ENCODE measurements around the gene AMN1.

AMN1 gene

DNA sequence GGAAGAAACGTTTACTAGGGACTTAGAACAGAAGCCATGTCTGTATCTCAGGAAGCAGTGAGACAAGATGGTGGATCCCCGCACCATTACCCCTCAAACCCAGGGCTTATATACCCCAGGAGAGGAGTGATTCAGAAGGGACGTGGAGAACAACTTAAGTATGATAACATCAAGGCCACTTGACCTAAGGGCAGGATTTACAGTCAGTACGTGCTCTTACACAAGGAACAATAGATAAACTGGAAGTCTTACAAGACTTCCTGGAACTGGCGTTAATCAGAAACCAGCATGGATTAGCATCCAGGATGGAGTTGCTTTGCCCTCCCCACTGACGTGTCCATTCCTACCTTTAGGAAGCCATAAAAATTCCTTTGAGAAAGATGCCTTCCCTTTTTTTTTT lies 77.9 kb downstream of the AMN1 start:
- Histone ChIP-seq H3K23ac (ENCODE audit: low read length) (no peak overlapping the region), H3K56ac (ENCODE audit: low read length) (no peak overlapping the region), H4K8ac (ENCODE audit: low read depth, low read length) (no peak overlapping the region), H2BK15ac (replicated peaks; ENCODE audit: low read depth) (no peak overlapping the region), H2BK120ac (ENCODE audit: low read depth, low read length) (no peak overlapping the region), H3K27ac (ENCODE audit: low read depth, low read length) (no peak overlapping the region), H3K4me2 (ENCODE audit: low read length) (no peak overlapping the region), H2BK5ac (ENCODE audit: low read length) (no peak overlapping the region), H3K79me2 (ENCODE audit: control insufficient read depth, insufficient read depth, low read length) (no peaks in the 10 kb centered on the region), H4K5ac (ENCODE audit: low read length) (no peak overlapping the region), H3K4ac (ENCODE audit: low read depth, low read length) (no peak overlapping the region), H3K4me3 (ENCODE audit: low read length) (no peak overlapping the region), H3K27me3 (ENCODE audit: insufficient read depth, low read length, poor library complexity) (no peaks in the 10 kb centered on the region), H3K18ac (ENCODE audit: low read length) (no peak overlapping the region), H3K36me3 (ENCODE audit: control insufficient read depth, insufficient read depth, low read length) (no peaks in the 10 kb centered on the region), H3K9ac (ENCODE audit: low read length) (no peak overlapping the region), H3K79me1 (ENCODE audit: low read length) (no peaks in the 10 kb centered on the region), H2AK5ac (ENCODE audit: low read length) (no peak overlapping the region), H3K4me1 (ENCODE audit: control insufficient read depth, low read depth, low read length) (no peaks in the 10 kb centered on the region)
- no CpG with 5 or more reads among the region's 6 CpGs for WGBS (ENCODE audit: extremely low coverage, insufficient coverage, low lambda C conversion rate)
- peak; percentile 37 for DNase-seq

DNA sequence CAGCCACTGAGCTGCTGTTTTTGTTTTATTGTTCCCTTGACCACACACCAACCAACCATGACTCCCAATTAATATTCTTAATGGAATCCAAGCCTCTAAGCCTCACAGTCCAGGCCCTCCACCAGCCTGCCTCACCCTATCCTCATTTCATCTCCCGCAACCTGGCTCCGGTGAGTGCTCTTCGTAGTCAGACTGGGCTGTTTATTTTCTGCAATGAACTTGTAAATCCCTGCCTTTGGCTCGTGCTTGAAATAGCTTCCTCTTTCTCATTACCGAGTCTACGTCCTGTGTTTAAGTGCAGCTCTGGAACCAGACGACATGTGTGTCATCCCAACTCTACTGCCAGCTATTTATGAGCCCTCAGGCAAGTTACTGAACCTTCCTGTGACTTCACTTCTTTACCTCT lies 81.7 kb downstream of the AMN1 start:
- Histone ChIP-seq H3K18ac (ENCODE audit: low read length) (no peak overlapping the region), H2BK5ac (ENCODE audit: low read length) (no peak overlapping the region), H3K23ac (ENCODE audit: low read length) (no peak overlapping the region), H3K27me3 (ENCODE audit: insufficient read depth, low read length, poor library complexity) (no peaks in the 10 kb centered on the region), H3K27ac (ENCODE audit: low read depth, low read length) (no peak overlapping the region), H3K4me2 (ENCODE audit: low read length) (no peak overlapping the region), H2BK120ac (ENCODE audit: low read depth, low read length) (no peak overlapping the region), H3K36me3 (ENCODE audit: control insufficient read depth, insufficient read depth, low read length) (no peaks in the 10 kb centered on the region), H3K79me2 (ENCODE audit: control insufficient read depth, insufficient read depth, low read length) (no peaks in the 10 kb centered on the region), H3K56ac (ENCODE audit: low read length) (no peak overlapping the region), H3K4me3 (ENCODE audit: low read length) (no peak overlapping the region), H4K5ac (ENCODE audit: low read length) (no peak overlapping the region), H3K9ac (ENCODE audit: low read length) (no peak overlapping the region), H2AK5ac (ENCODE audit: low read length) (no peak overlapping the region), H2BK15ac (replicated peaks; ENCODE audit: low read depth) (no peak overlapping the region), H3K79me1 (ENCODE audit: low read length) (no peaks in the 10 kb centered on the region), H3K4me1 (ENCODE audit: control insufficient read depth, low read depth, low read length) (no peaks in the 10 kb centered on the region), H4K8ac (ENCODE audit: low read depth, low read length) (no peak overlapping the region), H3K4ac (ENCODE audit: low read depth, low read length) (no peak overlapping the region)
- DNase-seq: no peak
- WGBS (ENCODE audit: extremely low coverage, insufficient coverage, low lambda C conversion rate): no CpG with 5 or more reads among the region's 7 CpGs

DNA sequence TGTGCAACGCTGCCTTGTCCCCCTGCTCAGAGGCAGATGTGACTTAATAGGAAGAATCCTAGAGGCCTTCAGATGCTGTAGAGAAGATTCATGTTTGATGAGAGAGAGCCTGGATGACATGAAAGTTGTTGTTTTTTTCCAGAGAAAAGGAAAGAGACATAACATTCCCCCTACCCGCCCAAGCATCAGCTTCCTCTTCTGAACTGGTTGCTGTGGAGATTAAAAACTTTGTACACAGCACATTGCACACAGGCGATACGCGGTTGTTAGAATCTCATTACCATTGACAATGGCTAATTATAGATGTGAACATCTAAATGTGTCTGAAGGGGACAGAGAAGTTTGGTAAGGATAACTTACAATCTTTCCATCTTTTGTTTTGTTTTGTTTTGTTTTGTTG lies 82.9 kb downstream of the AMN1 start:
- H3K4me3 ChIP-seq (ENCODE audit: low read length): no peak overlapping the region

DNA sequence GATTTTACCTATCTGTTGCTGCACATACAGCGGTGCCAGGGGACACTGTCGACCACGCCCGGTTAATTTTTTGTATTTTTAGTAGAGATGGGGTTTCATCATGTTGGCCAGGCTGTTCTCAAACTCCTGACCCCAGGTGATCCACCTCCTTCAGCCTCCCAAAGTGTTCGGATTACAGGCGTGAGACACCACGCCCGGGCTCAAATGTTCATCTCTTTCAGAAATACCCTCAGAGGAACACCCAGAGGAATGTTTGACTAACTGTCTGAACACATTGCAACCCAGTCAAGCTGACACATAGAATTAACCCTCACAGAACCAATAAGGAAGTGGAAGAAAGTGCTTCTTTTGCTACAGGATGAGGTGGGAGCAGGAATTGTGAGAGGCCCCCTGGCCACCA lies 84.3 kb downstream of the AMN1 start:
- no peaks in the 10 kb centered on the region for H3K36me3 ChIP-seq (ENCODE audit: control insufficient read depth, insufficient read depth, low read length)
- no peaks in the 10 kb centered on the region for H3K27me3 ChIP-seq (ENCODE audit: insufficient read depth, low read length, poor library complexity)
- no peak overlapping the region for H2BK15ac ChIP-seq (replicated peaks; ENCODE audit: low read depth)
- no peak overlapping the region for H3K18ac ChIP-seq (ENCODE audit: low read length)
- H2AK5ac ChIP-seq (ENCODE audit: low read length): no peak overlapping the region
- H2BK120ac ChIP-seq (ENCODE audit: low read depth, low read length): no peak overlapping the region
- H2BK5ac ChIP-seq (ENCODE audit: low read length): no peak overlapping the region
- DNase-seq: no peak
- H3K4me3 ChIP-seq (ENCODE audit: low read length): no peak overlapping the region
- no peaks in the 10 kb centered on the region for H3K79me2 ChIP-seq (ENCODE audit: control insufficient read depth, insufficient read depth, low read length)
- H3K4ac ChIP-seq (ENCODE audit: low read depth, low read length): no peak overlapping the region
- no peak overlapping the region for H3K9ac ChIP-seq (ENCODE audit: low read length)
- H3K79me1 ChIP-seq (ENCODE audit: low read length): no peaks in the 10 kb centered on the region
- no peak overlapping the region for H4K5ac ChIP-seq (ENCODE audit: low read length)
- H3K56ac ChIP-seq (ENCODE audit: low read length): no peak overlapping the region
- H3K27ac ChIP-seq (ENCODE audit: low read depth, low read length): no peak overlapping the region
- H3K23ac ChIP-seq (ENCODE audit: low read length): no peak overlapping the region
- WGBS (ENCODE audit: extremely low coverage, insufficient coverage, low lambda C conversion rate): no CpG with 5 or more reads among the region's 8 CpGs
- no peak overlapping the region for H3K4me2 ChIP-seq (ENCODE audit: low read length)
- no peaks in the 10 kb centered on the region for H3K4me1 ChIP-seq (ENCODE audit: control insufficient read depth, low read depth, low read length)
- no peak overlapping the region for H4K8ac ChIP-seq (ENCODE audit: low read depth, low read length)

More for the DNA sequence above, 82.9 kb downstream of the AMN1 start:
- Histone ChIP-seq H3K4ac (ENCODE audit: low read depth, low read length) (no peak overlapping the region), H3K18ac (ENCODE audit: low read length) (no peak overlapping the region), H2BK120ac (ENCODE audit: low read depth, low read length) (no peak overlapping the region), H3K4me1 (ENCODE audit: control insufficient read depth, low read depth, low read length) (no peaks in the 10 kb centered on the region), H3K4me2 (ENCODE audit: low read length) (no peak overlapping the region), H2BK5ac (ENCODE audit: low read length) (no peak overlapping the region), H3K9ac (ENCODE audit: low read length) (no peak overlapping the region), H3K27ac (ENCODE audit: low read depth, low read length) (no peak overlapping the region), H3K79me2 (ENCODE audit: control insufficient read depth, insufficient read depth, low read length) (no peaks in the 10 kb centered on the region), H3K36me3 (ENCODE audit: control insufficient read depth, insufficient read depth, low read length) (no peaks in the 10 kb centered on the region), H3K79me1 (ENCODE audit: low read length) (no peaks in the 10 kb centered on the region), H3K56ac (ENCODE audit: low read length) (no peak overlapping the region), H3K27me3 (ENCODE audit: insufficient read depth, low read length, poor library complexity) (no peaks in the 10 kb centered on the region), H2AK5ac (ENCODE audit: low read length) (no peak overlapping the region), H3K23ac (ENCODE audit: low read length) (no peak overlapping the region), H4K8ac (ENCODE audit: low read depth, low read length) (peak overlapping the region; percentile 13), H4K5ac (ENCODE audit: low read length) (no peak overlapping the region), H2BK15ac (replicated peaks; ENCODE audit: low read depth) (no peak overlapping the region)
- WGBS (ENCODE audit: extremely low coverage, insufficient coverage, low lambda C conversion rate): no CpG with 5 or more reads among the region's 5 CpGs
- DNase-seq: no peak

- H2BK15ac ChIP-seq (replicated peaks; ENCODE audit: low read depth): no peak overlapping the region
- no CpG with 5 or more reads among the region's 11 CpGs for WGBS (ENCODE audit: extremely low coverage, insufficient coverage, low lambda C conversion rate)
- H3K27me3 ChIP-seq (ENCODE audit: insufficient read depth, low read length, poor library complexity): no peaks in the 10 kb centered on the region
- H3K4me2 ChIP-seq (ENCODE audit: low read length): no peak overlapping the region
- H3K56ac ChIP-seq (ENCODE audit: low read length): no peak overlapping the region
- no peak overlapping the region for H3K18ac ChIP-seq (ENCODE audit: low read length)
- no peaks in the 10 kb centered on the region for H3K36me3 ChIP-seq (ENCODE audit: control insufficient read depth, insufficient read depth, low read length)
- no peaks in the 10 kb centered on the region for H3K79me1 ChIP-seq (ENCODE audit: low read length)
- no peak overlapping the region for H4K5ac ChIP-seq (ENCODE audit: low read length)
- no peak overlapping the region for H2BK5ac ChIP-seq (ENCODE audit: low read length)
- no peak for DNase-seq
- H3K4me1 ChIP-seq (ENCODE audit: control insufficient read depth, low read depth, low read length): no peaks in the 10 kb centered on the region
- no peak overlapping the region for H2BK120ac ChIP-seq (ENCODE audit: low read depth, low read length)
- H3K27ac ChIP-seq (ENCODE audit: low read depth, low read length): no peak overlapping the region
- H4K8ac ChIP-seq (ENCODE audit: low read depth, low read length): no peak overlapping the region
- H2AK5ac ChIP-seq (ENCODE audit: low read length): no peak overlapping the region
- no peak overlapping the region for H3K4ac ChIP-seq (ENCODE audit: low read depth, low read length)
- H3K9ac ChIP-seq (ENCODE audit: low read length): no peak overlapping the region
- H3K23ac ChIP-seq (ENCODE audit: low read length): no peak overlapping the region
- H3K4me3 ChIP-seq (ENCODE audit: low read length): no peak overlapping the region
- H3K79me2 ChIP-seq (ENCODE audit: control insufficient read depth, insufficient read depth, low read length): no peaks in the 10 kb centered on the region
Observed at GRCh38 chr12:31641509-31642090, 87.2 kb downstream of the AMN1 start.

GRCh38 chr12:31634620-31635019 lies 94.2 kb downstream of the AMN1 start:
- H4K5ac ChIP-seq (ENCODE audit: low read length): no peak overlapping the region
- no peak overlapping the region for H3K18ac ChIP-seq (ENCODE audit: low read length)
- H3K79me1 ChIP-seq (ENCODE audit: low read length): no peaks in the 10 kb centered on the region
- no peaks in the 10 kb centered on the region for H3K27me3 ChIP-seq (ENCODE audit: insufficient read depth, low read length, poor library complexity)
- H2BK120ac ChIP-seq (ENCODE audit: low read depth, low read length): no peak overlapping the region
- H3K79me2 ChIP-seq (ENCODE audit: control insufficient read depth, insufficient read depth, low read length): no peaks in the 10 kb centered on the region
- H3K4me3 ChIP-seq (ENCODE audit: low read length): no peak overlapping the region
- H4K8ac ChIP-seq (ENCODE audit: low read depth, low read length): no peak overlapping the region
- no peaks in the 10 kb centered on the region for H3K4me1 ChIP-seq (ENCODE audit: control insufficient read depth, low read depth, low read length)
- no peak overlapping the region for H3K4ac ChIP-seq (ENCODE audit: low read depth, low read length)
- H2AK5ac ChIP-seq (ENCODE audit: low read length): no peak overlapping the region
- H3K4me2 ChIP-seq (ENCODE audit: low read length): no peak overlapping the region
- H3K23ac ChIP-seq (ENCODE audit: low read length): no peak overlapping the region
- H3K56ac ChIP-seq (ENCODE audit: low read length): no peak overlapping the region
- H3K27ac ChIP-seq (ENCODE audit: low read depth, low read length): no peak overlapping the region
- no peaks in the 10 kb centered on the region for H3K36me3 ChIP-seq (ENCODE audit: control insufficient read depth, insufficient read depth, low read length)
- no peak overlapping the region for H2BK15ac ChIP-seq (replicated peaks; ENCODE audit: low read depth)
- no peak overlapping the region for H3K9ac ChIP-seq (ENCODE audit: low read length)
- H2BK5ac ChIP-seq (ENCODE audit: low read length): no peak overlapping the region
- no CpG with 5 or more reads among the region's 1 CpG for WGBS (ENCODE audit: extremely low coverage, insufficient coverage, low lambda C conversion rate)
- DNase-seq: no peak
